ENCODE measurements around the gene CDKL2. TPM values are rescaled to one million over a fixed set of nuclear protein-coding genes. Genes with fewer than 3 reads are reported as not detected.

The CDKL2 gene
- total and polyA plus RNA-seq, 2 experiments from 2014 or later = 1.8 to 3.1 TPM

- no peak for TF ChIP-seq REST (IDR thresholded peaks at IDR 0.05; ENCODE audit: unreplicated experiment)
- no peak for TF ChIP-seq JUNB (IDR thresholded peaks at IDR 0.05; ENCODE audit: unreplicated experiment)
Measured at GRCh38 chr4:75673959-75674328, 43.6 kb upstream of the CDKL2 start (continued).

- Mint-ChIP-seq H3K9me3 (no peaks in the 10 kb centered on the region; the same call in 1 of the 3 replicates), H3K36me3 (ENCODE audit: low read depth) (peaks cover 4% of the 10 kb centered on the region), H3K27me3 (ENCODE audit: insufficient read depth, low read depth, poor library complexity) (peaks cover 22% of the 10 kb centered on the region), H3K4me3 (peak within 1 kb of the TSS; percentile 92), H3K27ac (peak within 1 kb of the TSS; percentile 97), H3K4me1 (peaks cover 50% of the 10 kb centered on the region)
- Histone ChIP-seq H4K20me1 (replicated peaks; ENCODE audit: insufficient read depth) (peaks cover 37% of the 10 kb centered on the region), H3F3A (replicated peaks; ENCODE audit: low read depth) (peaks cover 10% of the 10 kb centered on the region; the same call in 1 of the 2 replicates), H3K27ac (ENCODE audit: low read depth) (peak within 1 kb of the TSS; percentile 98), H2AFZ (no peak within 1 kb of the TSS), H3K9me2 (ENCODE audit: insufficient read depth) (no peaks in the 10 kb centered on the region), H3K36me3 (ENCODE audit: insufficient read depth) (0 out of 2 replicates have a peak, but pooled peaks cover 1% of the 10 kb centered on the region), H3K27me3 (ENCODE audit: insufficient read depth) (no peaks in the 10 kb centered on the region), H3K4me2 (peak within 1 kb of the TSS; percentile 97), H3K79me2 (replicated peaks; ENCODE audit: insufficient read depth) (peaks cover 85% of the 10 kb centered on the region), H3K4me3 (peak within 1 kb of the TSS; percentile 95), H3K4me1 (ENCODE audit: insufficient read depth) (peaks cover 58% of the 10 kb centered on the region)
- peak; percentile 99 for DNase-seq (ENCODE audit: low spot score)
- peak; percentile 93 for ATAC-seq
- TF ChIP-seq EZH2phosphoT487 (IDR thresholded peaks at IDR 0.05; ENCODE audit: unreplicated experiment) = no peak
- TF ChIP-seq ETS1 (IDR thresholded peaks at IDR 0.05) = no peak
- TF ChIP-seq ZNF331 (CRISPR knock-in tag; IDR thresholded peaks at IDR 0.05; ENCODE audit: low read depth) = no peak
- TF ChIP-seq REST (IDR thresholded peaks at IDR 0.05; ENCODE audit: unreplicated experiment) = peak; percentile 7
- TF ChIP-seq EZH2 (IDR thresholded peaks at IDR 0.05; ENCODE audit: low read depth, unreplicated experiment) = no peak
- peak; percentile 94 for TF ChIP-seq POLR2AphosphoS5 (IDR thresholded peaks at IDR 0.05; ENCODE audit: low read depth)
- TF ChIP-seq NANOG (IDR thresholded peaks at IDR 0.05; ENCODE audit: borderline replicate concordance) = no peak
Measured at GRCh38 chr4:75673027-75673958, 43.0 kb upstream of the CDKL2 start, which contains the start of gene G3BP2. Gene G3BP2 (minus strand): TSS chr4:75673411. CDS start chr4:75662025, 11,386 bp downstream.
